SKM-1 (cell line): Measurements from ENCODE around the gene TMEM254.
"Not testable (repeated sequence)": the region's sequence is repeated elsewhere in the genome, so short reads cannot be mapped to it uniquely, and the experiment has no call there.

Experiments
- DNase-seq: peaks from one replicate; lab custom pipeline; 2025; ENCODE audit not compliant: unreplicated experiment; lab: John Stamatoyannopoulos, UW

TMEM254 gene

GRCh38 chr10:80132299-80133139 is 54.1 kb downstream of the TMEM254 start, which contains the start of gene PLAC9:
Gene PLAC9 (plus strand): TSS chr10:80132730. CDS start chr10:80132763, 33 bp downstream.
- DNase-seq = no peak

- no peak for DNase-seq
Observed at GRCh38 chr10:80133206-80133605, 54.7 kb downstream of the TMEM254 start.

GRCh38 chr10:80133687-80134086 is 55.2 kb downstream of the TMEM254 start:
- not testable (repeated sequence) for DNase-seq

GRCh38 chr10:80136134-80136571 is 57.7 kb downstream of the TMEM254 start:
- no peak for DNase-seq

GRCh38 chr10:80137031-80137862 is 58.8 kb downstream of the TMEM254 start:
- DNase-seq = no peak

- DNase-seq = no peak
Observed at GRCh38 chr10:80137920-80138319, 59.5 kb downstream of the TMEM254 start.

GRCh38 chr10:80139265-80139664 is 60.8 kb downstream of the TMEM254 start:
- DNase-seq = no peak

- DNase-seq = no peak
Observed at GRCh38 chr10:80140251-80140650, 61.8 kb downstream of the TMEM254 start.

- no peak for DNase-seq
Observed at GRCh38 chr10:80141696-80142460, 63.4 kb downstream of the TMEM254 start.
